Stimulated activated CD4-positive, alpha-beta T cell treated with anti-CD3 and anti-CD28 coated beads, TNF-alpha, amount 100 ng/mL, for 24 hours (primary cell): ENCODE measurements around the gene BMP7.
"Not testable (repeated sequence)": the region's sequence is repeated elsewhere in the genome, so short reads cannot be mapped to it uniquely, and the experiment has no call there.

ENCODE experiments used
- DNase-seq, 3 experiments: peaks; one replicate each; pipeline ENCODE4 v3.0.0-alpha.2; 2020; ENCODE audit warnings: low read depth in 3 of 3

BMP7 gene

DNA sequence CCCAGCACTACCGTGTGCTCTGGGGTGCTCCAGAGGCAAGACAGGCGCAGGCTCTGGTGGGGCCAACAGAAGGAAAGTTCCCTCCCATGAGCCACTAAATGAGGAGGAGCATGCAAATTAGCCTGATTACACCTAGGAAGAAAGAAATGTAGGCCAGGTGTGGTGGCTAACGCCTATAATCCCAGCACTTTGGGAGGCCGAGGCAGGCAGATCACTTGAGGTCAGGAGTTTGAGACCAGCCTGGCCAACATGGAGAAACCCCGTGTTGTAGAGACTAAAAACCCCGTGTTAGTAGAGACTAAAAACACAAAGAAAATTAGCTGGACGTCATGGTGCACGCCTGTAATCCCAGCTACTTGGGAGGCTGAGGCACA is 75.2 kb downstream of the BMP7 start:
- DNase-seq, result not testable (repeated sequence)

DNA sequence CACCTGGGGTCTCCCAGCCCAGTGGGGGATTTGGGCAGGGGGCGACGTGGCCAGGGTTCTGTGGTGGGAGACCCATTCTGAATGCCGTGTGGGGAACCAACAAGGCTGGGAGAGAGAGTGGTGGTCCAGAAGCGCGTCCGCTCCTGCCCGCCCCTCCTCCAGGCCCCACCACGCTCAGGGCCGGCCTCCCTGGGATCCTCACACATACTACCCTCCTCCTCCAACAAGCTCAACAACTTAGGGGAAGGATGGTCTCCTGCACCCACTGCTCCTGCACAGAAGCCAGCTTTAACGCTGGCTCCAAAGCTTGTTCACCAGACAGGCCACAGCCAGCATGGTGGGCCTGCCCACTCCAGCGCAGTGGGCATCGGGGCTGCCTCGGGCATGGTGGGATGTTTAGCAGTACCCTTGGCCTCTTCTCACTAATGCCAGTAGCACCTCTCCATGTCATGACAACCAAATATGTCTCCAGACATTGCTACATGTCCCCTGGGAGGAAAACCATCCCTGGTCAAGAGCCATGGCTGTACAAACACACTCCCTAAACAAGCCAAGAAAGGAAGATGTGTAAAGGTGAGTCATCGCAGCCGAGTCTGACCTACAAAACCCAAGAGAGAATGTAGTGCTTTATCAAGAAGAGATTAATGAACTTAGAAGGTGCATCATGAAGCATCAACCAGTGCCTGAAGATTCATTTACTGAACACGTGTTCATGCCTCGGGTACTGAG is 75.7 kb downstream of the BMP7 start:
- no peak for DNase-seq

DNA sequence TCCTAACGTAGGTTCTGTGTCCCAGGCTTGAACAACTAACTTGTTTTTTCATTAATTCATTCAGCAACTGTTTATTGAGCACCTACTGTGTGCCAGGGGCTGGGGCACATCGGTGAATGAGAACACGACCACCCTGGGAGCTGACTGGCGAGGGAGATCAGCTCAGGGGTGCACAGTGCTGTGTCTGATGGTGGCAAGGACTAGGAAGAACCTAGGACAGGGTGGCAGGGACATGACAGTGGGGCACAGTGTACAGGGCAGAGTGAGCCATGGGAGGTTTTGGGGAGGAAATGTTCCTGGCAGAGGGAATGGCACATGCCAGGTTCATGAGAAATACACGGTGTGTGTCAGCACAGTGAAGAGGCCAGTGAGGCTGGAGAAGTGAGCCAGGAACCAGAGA is 76.7 kb downstream of the BMP7 start:
- DNase-seq, result no peak

DNA sequence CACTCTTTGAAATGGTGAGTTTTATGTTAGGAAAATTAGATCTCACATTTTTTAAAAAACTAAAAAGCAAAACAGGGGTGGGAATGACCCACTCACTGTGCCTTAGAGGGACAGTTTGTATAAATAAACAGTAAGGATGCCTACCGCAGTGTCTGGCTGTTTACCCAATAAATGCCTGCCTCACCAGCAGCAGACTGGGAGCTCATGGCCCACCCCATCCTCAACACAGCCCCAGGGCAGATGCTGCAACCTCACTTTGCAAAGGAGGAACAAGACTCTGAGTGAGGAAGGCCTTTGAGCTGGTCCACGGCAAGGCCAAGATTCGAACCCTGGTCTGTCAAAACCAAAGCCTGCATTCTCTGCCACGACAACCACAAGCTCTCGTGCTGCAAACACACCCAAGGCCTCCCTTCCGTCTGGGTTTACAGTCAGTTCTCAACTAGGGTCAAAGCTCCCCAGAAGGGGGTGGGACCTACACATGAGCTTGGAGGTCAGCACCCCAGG is 77.8 kb downstream of the BMP7 start:
- DNase-seq, result no peak

DNA sequence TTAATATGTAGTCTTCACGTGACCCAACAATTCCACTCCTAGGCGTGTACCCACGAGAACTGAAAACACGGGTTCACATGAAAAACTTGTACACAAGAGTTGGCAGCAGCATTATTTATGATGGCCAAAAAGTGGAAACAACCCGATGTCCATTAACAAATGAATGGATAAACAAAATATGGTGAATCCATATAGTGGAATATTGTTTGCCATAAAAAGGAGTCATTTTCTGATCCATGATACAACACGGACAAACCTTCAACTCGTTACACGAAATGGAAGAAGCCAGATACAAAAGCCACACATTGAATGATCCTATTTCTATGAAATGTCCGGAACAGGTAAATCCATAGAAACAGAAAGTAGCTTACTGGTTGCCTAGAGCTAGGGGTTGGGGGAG is 78.4 kb downstream of the BMP7 start:
- no peak for DNase-seq

DNA sequence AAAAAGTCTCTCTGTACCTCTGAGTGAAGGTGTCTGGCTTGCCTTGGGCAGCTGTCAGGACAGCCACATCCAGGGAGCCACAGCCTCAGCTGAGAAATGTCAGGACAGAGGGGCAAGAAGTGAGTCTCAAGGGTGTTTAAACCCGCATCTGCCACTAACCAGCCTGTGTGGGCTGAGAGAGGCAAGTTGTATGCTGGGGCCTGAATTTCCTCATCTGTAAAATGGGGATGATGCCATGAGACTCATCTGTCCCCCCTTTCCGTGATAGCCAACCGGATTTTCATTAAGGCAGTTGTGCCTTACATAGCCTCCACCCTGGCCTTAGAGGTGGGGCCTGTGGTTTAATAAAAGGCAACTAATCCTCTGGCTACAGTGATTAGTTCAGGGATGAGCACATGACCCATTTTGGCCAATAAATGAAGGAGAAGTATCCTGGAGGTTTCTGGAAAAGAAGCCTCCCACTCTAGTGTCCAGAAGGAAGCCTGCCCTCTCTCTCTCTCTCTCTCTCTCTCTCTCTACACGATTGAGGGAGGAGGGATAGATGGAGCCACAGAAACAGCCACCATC is 79.3 kb downstream of the BMP7 start:
- DNase-seq, result no peak

DNA sequence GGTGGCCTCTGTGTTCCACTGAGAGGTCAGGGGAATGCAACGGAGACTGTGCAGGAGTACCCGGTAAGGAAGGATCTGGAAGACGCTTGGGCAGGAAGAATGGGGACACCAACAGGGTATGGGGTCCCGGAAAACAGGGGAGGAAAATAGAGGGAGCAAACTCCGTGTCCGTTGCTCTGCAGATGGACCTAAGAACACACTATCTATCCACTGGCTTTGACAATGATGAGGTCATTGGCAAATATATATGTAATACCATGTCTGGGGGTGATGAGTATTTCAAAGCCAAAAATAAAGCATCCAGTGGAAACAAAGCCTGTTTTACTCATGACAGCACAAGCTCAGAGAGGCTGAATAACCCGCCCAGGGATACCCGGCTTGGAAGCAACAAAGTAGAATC is 80.2 kb downstream of the BMP7 start:
- no peak for DNase-seq

DNA sequence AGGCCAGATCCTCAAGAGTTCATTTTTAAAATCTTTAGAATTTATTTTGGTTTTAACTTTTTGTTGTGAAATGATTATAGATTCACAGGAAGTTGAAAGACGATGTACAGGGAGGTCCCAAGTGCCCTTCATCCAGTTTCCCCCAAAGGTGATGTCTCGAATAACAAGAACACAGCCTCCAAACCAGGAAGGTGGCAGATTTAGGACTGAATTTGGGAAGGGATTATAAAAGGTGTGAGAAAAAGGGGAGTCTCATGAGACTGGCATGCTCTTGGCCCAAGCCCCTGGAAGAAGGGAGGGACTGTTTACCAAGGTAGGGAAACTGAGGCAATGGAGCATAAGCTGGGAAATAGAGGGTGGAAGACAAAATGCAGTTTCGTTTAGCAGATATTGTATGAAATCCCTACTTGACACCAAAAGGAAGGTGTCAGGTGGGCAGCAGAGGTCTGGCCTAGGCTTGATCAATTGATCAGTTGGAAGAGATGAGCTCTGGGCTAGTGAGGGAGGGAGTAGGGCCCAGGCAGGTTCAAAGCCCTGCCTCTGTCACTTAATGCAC is 81.2 kb downstream of the BMP7 start:
- DNase-seq, result no peak

DNA sequence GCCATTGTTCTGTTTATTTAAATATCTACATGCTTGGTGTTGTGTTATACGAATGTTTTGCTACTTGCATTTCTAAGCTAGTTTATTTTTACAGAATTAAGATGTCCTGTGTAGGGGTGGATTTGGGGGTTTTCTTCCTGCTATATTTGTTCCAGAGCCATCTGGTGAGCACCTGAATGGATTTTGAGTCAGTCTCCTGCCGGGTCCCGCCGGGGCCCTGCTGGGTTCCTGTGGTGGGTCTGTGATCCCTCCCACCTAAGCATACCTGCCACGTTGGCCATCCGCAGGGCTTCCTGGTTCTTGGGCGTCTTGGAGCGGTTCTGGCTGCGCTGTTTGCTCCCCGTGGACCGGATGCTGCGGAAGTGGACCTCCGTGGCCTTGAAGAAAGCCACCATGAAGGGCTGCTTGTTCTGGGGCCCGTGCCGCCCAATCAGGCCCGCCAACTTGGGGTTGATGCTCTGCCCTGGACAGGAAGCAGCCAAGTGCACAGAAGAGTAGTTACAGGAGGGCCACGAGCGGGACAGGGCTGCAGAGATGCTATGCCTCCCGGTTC is 82.9 kb downstream of the BMP7 start:
- DNase-seq, result no peak

DNA sequence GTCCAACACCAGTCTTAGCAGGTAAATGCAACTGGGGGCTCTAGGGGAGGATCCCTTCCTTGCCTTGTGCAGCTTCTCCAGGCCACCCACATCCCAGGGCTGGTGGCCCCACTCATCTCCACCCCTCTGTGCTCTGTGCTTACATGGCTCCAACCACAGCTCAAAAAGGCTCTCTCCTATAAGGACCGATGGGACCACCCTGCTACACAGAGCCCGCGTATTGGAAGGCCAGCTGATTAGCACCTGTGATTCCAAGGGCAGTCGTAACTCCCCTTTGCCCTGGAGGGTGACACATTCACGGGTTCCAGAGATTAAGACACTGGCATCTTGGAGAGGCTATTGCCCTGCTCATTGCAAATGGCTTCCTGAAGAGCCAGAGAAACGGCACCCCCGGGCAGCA is 84.8 kb downstream of the BMP7 start:
- no peak for DNase-seq

DNA sequence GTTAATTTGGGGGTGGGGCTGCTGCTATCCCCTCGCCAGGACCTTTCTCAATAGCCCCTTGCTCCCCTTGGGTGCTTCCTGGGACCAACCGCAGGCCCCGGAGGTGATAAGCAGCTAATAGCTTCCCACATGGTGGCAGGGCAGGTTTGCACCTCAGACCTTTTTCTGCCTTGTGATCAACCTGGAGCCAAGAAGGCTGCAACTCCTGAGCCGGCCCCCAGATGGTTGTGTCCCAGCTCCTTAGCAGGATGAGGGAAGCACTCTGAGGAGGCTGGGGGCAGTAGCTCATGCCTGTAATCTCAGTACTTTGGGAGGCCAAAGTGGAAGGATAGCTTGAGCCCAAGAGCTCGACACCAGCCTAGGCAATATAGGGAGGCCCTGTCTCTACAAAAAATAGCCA is 85.5 kb downstream of the BMP7 start:
- no peak for DNase-seq

DNA sequence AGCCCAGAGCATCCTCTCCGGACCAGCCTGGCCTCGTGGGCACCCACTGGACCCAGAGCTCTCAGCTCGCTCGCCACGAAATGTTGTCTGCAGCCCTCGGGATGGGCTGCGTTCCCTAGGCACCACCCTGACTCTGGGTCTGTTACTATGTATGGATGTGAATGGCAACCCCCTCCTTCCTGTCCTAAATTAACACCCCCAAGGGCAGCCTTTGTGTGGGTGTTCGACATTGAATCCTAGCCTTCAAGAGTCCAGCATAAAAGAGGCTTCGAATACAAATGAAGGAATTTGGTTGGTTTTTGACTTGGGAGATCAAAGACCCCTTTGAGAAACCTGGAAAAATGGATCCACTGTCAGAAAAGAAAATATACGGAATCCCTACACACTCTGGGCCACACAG is 86.1 kb downstream of the BMP7 start:
- DNase-seq, result no peak

DNA sequence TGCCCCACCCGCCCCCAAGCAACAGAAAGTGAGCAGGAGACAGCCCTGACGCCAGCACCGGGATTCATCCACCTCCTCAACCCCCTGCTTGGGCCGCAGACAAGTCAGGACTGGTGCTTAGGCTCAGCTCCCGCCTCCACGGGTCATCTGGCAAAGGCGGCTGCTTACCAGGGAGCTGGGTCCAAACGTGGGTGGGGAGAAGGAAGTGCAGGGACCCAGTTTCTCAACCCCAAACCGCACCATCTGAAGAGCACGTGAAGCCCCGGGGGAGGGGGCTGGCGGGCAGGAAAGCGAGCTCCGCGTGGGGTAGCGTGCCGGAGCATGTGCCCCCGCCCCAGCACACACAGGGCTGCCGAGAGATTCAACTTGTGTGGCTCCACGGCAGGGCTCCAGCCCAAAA is 87.2 kb downstream of the BMP7 start:
- no peak for DNase-seq

DNA sequence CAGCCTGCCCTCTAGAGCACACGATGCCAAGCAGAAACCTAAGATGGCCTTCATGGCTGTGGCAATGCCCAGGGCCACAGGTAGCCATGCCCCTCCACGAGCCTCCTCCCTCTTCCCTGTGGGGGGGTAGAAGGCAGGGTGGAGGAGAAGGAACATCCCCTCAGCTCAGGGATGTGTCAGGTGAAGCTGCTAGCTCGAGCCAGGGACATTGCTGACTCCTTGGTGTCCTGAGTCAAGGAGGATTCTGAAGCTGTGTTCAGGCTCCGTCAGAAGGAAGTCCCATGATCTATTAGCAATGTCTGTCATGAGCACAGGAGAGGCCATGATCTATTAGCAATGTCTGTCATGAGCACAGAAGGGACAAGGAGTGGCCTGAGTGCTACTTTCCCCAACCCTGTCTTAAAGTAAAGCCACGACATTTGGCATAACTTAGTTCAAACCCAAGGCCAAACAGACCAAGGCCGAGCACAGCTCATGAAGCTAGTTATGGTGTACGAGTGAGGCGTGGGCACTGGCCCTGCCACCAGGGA is 87.8 kb downstream of the BMP7 start:
- DNase-seq, result no peak

DNA sequence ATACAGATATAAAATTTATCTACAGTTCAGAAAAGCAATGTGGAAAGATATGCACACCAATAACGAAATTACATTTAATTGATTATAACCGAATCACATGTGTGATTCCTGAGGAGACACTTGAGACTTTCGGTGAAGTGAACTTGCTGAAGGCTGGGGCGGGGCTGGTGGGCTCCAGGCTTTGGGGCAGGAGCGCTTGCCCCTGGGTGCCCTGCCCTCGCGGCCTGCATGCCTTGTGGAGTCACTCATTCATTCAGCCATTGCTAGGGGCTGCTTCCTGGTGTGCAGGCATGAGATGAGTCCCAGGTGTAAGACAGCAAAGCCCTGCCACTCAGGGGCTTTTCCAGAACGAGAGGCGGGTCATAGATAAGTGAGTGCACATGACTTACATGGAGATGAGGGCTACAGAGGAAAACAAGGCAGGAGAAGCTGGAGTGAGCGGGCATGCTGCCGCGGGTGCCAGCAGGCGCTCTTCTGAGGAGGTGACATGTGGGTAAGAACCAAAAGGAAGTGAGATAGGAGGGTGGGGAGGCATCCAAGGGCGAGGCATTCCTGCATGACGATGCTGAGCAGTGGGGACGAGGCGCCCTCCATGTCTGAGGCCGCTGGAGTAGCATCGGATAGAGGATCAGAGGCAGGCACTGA is 88.7 kb downstream of the BMP7 start:
- DNase-seq, result no peak

DNA sequence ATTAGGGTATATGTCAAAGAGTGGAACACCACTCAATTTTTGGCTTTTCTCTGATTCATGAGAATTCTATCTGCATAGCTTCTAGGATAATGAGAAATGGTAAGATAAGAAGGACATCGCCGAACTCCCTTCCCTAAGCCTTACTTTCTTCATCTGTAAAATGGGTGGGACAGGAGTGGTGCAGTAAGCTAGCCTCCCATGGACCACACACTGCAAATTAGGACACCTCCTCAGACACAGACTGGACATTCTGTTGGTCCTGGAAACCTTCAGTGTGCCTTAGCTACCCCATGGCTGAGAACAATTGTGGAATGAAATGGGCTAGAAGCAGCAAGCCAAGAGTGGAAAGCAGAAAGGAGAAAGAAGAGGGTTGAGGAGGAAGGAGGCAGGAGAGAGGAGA is 89.6 kb downstream of the BMP7 start:
- no peak for DNase-seq

DNA sequence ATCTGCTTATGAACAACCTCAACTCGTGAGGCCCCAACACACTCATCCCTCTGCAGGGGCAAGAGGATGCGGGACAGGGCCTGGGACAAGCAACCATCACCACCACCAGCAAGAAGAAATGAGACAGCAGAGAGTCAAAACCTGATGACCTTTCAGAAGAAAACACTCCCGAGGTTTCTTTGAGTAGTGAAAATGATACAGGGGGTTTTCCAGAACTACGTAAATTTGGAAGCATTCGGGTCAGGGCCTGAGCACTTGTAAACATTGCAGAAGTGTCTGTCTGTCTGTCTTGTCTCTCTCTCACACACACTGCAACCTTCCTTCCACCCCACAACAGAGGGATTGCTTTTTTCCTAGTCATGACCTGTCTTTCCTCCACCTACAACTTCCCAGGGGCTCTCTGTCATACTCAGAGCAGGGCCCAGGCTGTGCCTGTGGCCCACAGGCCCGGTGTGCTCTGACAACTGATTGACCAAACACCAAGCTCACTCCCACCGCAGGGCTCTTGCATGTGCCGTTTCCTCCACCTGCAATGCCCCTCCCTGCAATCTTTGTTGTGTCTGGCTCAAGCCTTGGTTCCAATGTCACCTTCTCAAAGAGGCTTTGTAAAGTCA is 90.9 kb downstream of the BMP7 start:
- DNase-seq, result no peak

DNA sequence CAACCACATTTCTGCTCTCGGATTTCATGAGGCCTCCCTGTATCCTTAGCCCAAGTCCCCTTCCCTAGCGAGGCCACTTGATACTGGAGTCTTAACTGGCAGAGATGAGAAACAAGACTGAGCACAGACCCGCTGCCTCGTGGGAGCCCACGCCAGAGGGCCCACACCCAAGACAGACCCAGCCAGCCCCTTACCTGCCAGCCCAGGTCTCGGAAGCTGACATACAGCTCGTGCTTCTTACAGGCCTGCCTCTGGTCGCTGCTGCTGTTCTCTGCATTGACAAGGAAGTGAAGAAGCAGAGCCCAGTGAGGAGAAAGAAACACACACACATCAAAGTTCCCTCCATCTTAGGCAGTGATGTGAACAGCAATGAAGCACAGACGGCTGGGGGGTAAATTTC is 91.7 kb downstream of the BMP7 start:
- no peak for DNase-seq

DNA sequence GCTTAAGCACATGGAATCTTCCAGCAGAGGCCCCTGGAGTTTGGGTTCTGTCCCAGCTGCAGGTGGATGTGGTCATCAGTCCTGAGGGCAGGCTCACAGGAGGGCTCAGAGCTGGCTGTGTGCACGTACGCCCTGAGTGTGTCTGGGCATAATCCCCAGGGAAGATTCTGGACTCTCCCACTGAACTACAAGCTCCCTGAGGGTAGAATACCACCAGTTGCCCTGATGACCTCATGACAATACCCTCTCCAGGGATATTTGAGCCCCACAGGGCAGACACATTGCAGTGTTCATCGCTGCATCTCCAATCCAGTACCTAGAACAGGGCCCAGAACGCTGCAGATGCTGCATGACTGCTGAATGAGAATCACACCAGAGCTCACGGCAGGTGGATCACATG is 92.5 kb downstream of the BMP7 start:
- no peak for DNase-seq

DNA sequence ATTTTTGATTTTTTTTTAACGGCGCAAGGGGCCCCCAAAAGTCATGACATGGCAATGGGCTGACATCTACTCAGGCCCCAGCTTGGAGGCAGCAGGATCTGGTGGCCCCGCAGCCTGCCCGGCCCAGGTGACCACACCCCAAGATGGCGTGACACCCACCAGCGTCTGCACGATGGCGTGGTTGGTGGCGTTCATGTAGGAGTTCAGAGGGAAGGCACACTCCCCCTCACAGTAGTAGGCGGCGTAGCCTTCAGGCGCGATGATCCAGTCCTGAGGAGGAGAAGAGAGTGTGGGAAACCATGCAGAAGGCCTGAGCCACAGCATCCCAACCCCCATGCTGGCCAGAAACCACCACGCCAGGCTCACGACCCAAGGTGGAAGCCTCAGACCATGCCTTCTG is 93.4 kb downstream of the BMP7 start:
- DNase-seq, result no peak

DNA sequence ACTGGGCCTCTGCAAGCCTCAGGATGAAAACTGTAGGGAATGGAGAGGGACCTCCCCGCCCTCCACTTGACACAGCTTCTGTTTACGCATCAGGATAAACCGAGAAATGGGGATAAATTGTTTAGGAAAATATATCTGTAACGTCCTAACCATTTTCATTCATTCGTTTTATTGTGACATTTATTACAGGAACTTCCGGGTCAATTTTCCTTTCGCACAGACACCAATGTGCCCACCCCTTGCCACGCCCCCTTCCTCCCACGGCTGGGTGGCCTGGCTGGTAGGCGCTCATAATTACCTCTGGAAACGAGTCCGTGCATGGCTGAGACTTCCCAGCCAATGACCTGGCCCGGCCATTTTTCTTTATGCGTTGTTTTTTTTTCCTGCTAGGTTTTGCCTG is 96.1 kb downstream of the BMP7 start:
- DNase-seq, result no peak

DNA sequence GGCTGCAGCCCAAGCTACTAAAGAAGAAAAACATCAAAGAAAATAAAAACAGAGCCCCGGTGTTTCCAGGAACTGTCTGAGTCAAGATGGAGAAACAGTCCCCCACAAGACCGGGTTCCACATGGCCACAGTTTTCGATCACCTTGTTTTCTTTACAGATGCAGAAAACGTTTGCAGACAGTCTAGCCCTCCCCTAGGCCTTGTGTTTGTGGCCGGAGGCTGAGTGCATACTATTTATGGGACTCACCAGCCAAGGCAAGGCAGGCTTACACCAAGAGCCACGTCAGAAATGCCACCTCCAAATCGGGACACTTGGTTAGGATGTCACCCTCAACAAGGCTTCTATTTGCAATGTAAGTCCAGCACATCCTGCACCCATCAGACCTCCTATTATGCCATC is 97.3 kb downstream of the BMP7 start:
- DNase-seq, result no peak
